Colonic mucosa (tissue), 4 donors: ENCODE data around the gene ARMC6. TPM values are rescaled to one million over a fixed set of nuclear protein-coding genes. Genes with fewer than 3 reads are reported as not detected.

Source experiments
- DNase-seq: peaks from one replicate; pipeline ENCODE4 v3.0.0-alpha.2; 2020
- H3K27ac ChIP-seq: fragments of 200-600 bp; one replicate; pipeline ENCODE4 v1.8.0; 2021
- H3K27me3 ChIP-seq: fragments of 200-600 bp; one replicate; pipeline ENCODE4 v1.8.0; 2021
- H3K36me3 ChIP-seq: fragments of 200-600 bp; one replicate; pipeline ENCODE4 v1.8.0; 2021
- H3K4me1 ChIP-seq: fragments of 200-600 bp; one replicate; pipeline ENCODE4 v1.8.0; 2021; ENCODE audit warnings: mild to moderate bottlenecking
- H3K4me3 ChIP-seq: fragments of 200-600 bp; one replicate; pipeline ENCODE4 v1.8.0; 2021
- H3K9ac ChIP-seq, 2 donors: one replicate each; pipeline ENCODE4 v1.7.0; 2013; ENCODE audit warnings: control low read depth in 2 of 2, low read depth in 2 of 2, low read length in 2 of 2
- H3K9me3 ChIP-seq: fragments of 200-600 bp; one replicate; pipeline ENCODE4 v1.8.0; 2021
- CTCF ChIP-seq: fragments of 200-600 bp; IDR thresholded peaks from one replicate; pipeline ENCODE4 v1.8.0; 2022; ENCODE audit warnings: antibody characterized with exemption, mild to moderate bottlenecking
- intact Hi-C: fragments of 100-400 bp; cut with DNase I; formaldehyde crosslinking; loops from one replicate; pipeline ENCODE4 v1.14.1; 2022
- total RNA-seq, 2 donors: library from RNA; stranded (reverse); fragmentation: NEBNext Ultra II Directional in 1 of 2; extraction: Animal tissue kit (Norgen Biotek cat#: 25700) in 1 of 2; gene quantifications; one replicate each; pipeline ENCODE4 v1.2.1, GENCODE V29; 2021
- donor health status: healthy.
- donor health status: DM: no; HTN: no; CAD: no.
- donor health status: DM: no; HTN: no; CAD: no.

The ARMC6 gene
- total RNA-seq, 2 donors from 2014 or later: 15.0 to 29.4 TPM

GRCh38 chr19:19028526-19028925, 4.9 kb upstream of the ARMC6 start:
- Histone ChIP-seq H3K4me3 (no peak overlapping the region), H3K27me3 (no peaks in the 10 kb centered on the region), H3K9ac (no peak overlapping the region), H3K27ac (no peak overlapping the region), H3K9me3 (no peaks in the 10 kb centered on the region), H3K4me1 (no peaks in the 10 kb centered on the region), H3K36me3 (no peaks in the 10 kb centered on the region)
- DNase-seq: no peak
- intact Hi-C loops: no loop called here
- TF ChIP-seq CTCF: no peak

- peak overlapping the region; percentile 93 for H3K4me3 ChIP-seq
- H3K36me3 ChIP-seq: no peaks in the 10 kb centered on the region
- H3K27ac ChIP-seq: no peak overlapping the region
- no peaks in the 10 kb centered on the region for H3K9me3 ChIP-seq
- no peak overlapping the region for H3K9ac ChIP-seq
- DNase-seq: no peak
- intact Hi-C loops: no loop called here
- H3K4me1 ChIP-seq: no peaks in the 10 kb centered on the region
- no peak for TF ChIP-seq CTCF
- H3K27me3 ChIP-seq: no peaks in the 10 kb centered on the region
These were observed 1.5 kb upstream of the ARMC6 start for GRCh38 chr19:19031891-19032290.

GRCh38 chr19:19032420-19033175, 805 bp upstream of the ARMC6 start:
- intact Hi-C loops: no loop called here
- Histone ChIP-seq H3K4me3 (peak overlapping the region; percentile 93), H3K36me3 (no peaks in the 10 kb centered on the region), H3K27me3 (no peaks in the 10 kb centered on the region), H3K9ac (peak overlapping the region; percentile 91), H3K4me1 (no peaks in the 10 kb centered on the region), H3K9me3 (no peaks in the 10 kb centered on the region), H3K27ac (peak overlapping the region; percentile 96)
- TF ChIP-seq CTCF: no peak
- peak; percentile 78 for DNase-seq

- Histone ChIP-seq H3K27me3 (no peaks in the 10 kb centered on the region), H3K36me3 (no peaks in the 10 kb centered on the region), H3K4me3 (peak overlapping the region; percentile 93), H3K27ac (peak overlapping the region; percentile 96), H3K9me3 (no peaks in the 10 kb centered on the region), H3K4me1 (no peaks in the 10 kb centered on the region), H3K9ac (peak overlapping the region; percentile 91)
- intact Hi-C loops: no loop called here
- TF ChIP-seq CTCF: no peak
- DNase-seq: no peak
These were observed 302 bp upstream of the ARMC6 start for GRCh38 chr19:19033176-19033425.

- no peaks in the 10 kb centered on the region for H3K4me1 ChIP-seq
- H3K36me3 ChIP-seq: no peaks in the 10 kb centered on the region
- intact Hi-C loops: no loop called here
- peak overlapping the region; percentile 96 for H3K27ac ChIP-seq
- DNase-seq: peak; percentile 84
- H3K4me3 ChIP-seq: peak overlapping the region; percentile 93
- no peaks in the 10 kb centered on the region for H3K27me3 ChIP-seq
- peak overlapping the region in 1 of 2 donors; percentile 71 for H3K9ac ChIP-seq
- TF ChIP-seq CTCF: no peak
- H3K9me3 ChIP-seq: no peaks in the 10 kb centered on the region
These were observed 811 bp downstream of the ARMC6 start for GRCh38 chr19:19034204-19034624.
